GM12878 (cell line): ENCODE data around the gene PCDHA1. TPM values are rescaled to one million over a fixed set of nuclear protein-coding genes. Genes with fewer than 3 reads are reported as not detected.

Source experiments
- ATAC-seq: fragments of 200-7000 bp; cut with Tn5 transposase; 3 replicates; pipeline ENCODE4 v1.9.1; 2020; ENCODE audit warnings: mild to moderate bottlenecking, moderate library complexity
- BruUV-seq: library from RNA; stranded (reverse); fragments of 400-500 nt; replicated peaks from 2 replicates; lab custom pipeline; 2021; lab: Mats Ljungman, UMichigan
- CTCF ChIA-PET: fragments of 300-600 bp; sonication (Branson Sonifier 250); formaldehyde crosslinking; extraction: SDS; loops from one replicate; lab custom pipeline; 2021; ENCODE audit warnings: inconsistent platforms; lab: Yijun Ruan, JAX
- POLR2A ChIA-PET: fragments of 350-600 bp; formaldehyde crosslinking; extraction: SDS; loops from one replicate; lab custom pipeline; 2021; ENCODE audit warnings: inconsistent platforms; lab: Charles Lee
- RAD21 ChIA-PET: fragments of 300-600 bp; sonication (Branson Sonifier 250); formaldehyde crosslinking; loops from one replicate; lab custom pipeline; 2023; ENCODE audit warnings: antibody characterized with exemption; ENCODE audit not compliant: unreplicated experiment; lab: Charles Lee
- SMC1A ChIA-PET: fragments of 300-600 bp; sonication (Branson Sonifier 250); formaldehyde crosslinking; loops from one replicate; lab custom pipeline; 2023; ENCODE audit not compliant: unreplicated experiment, uncharacterized antibody; lab: Charles Lee
- DNase-seq: peaks from one replicate; pipeline ENCODE4 v3.0.0-alpha.2; 2011; ENCODE audit warnings: low read depth, low spot score
- FAIRE-seq: peaks from 3 replicates; lab custom pipeline; 2011; peaks lifted over from hg19 to GRCh38; lab: Jason Lieb, UNC
- H2AFZ ChIP-seq: 2 replicates; pipeline ENCODE4 v1.6.0; 2011; ENCODE audit warnings: low read depth, low read length, control low read depth; ENCODE audit not compliant: control insufficient read depth
- H3K27ac ChIP-seq: 2 replicates; pipeline ENCODE4 v1.5.1; 2011; ENCODE audit warnings: control low read depth; ENCODE audit not compliant: control insufficient read depth, insufficient read depth
- H3K27me3 ChIP-seq, 2 experiments: replicated peaks in 1 of 2; 2 replicates each; pipeline versions ENCODE4 v1.6.0 to v1.6.1; 2011; ENCODE audit warnings: low read length in 1 of 2; ENCODE audit not compliant: control insufficient read depth in 2 of 2, insufficient read depth in 2 of 2
- H3K36me3 ChIP-seq, 2 experiments: 2 replicates each; pipeline ENCODE4 v1.5.1; 2011; ENCODE audit warnings: low read length in 1 of 2; ENCODE audit not compliant: control insufficient read depth in 2 of 2, insufficient read depth in 2 of 2
- H3K4me1 ChIP-seq: 2 replicates; pipeline ENCODE4 v1.6.1; 2011; ENCODE audit warnings: mild to moderate bottlenecking, low read length, moderate library complexity, mixed read lengths; ENCODE audit not compliant: control insufficient read depth, insufficient read depth
- H3K4me2 ChIP-seq: 2 replicates; pipeline ENCODE4 v1.6.0; 2011; ENCODE audit warnings: control low read depth; ENCODE audit not compliant: control insufficient read depth, insufficient read depth
- H3K4me3 ChIP-seq: fragments of 200-600 bp; sonication (generic); 2 replicates; pipeline ENCODE4 v1.5.1; 2016
- H3K79me2 ChIP-seq: 2 replicates; pipeline ENCODE4 v1.6.0; 2011; ENCODE audit warnings: low read length; ENCODE audit not compliant: control insufficient read depth, insufficient read depth
- H3K9ac ChIP-seq: 2 replicates; pipeline ENCODE4 v1.8.0; 2011; ENCODE audit warnings: low read length, control low read depth, mixed read lengths; ENCODE audit not compliant: control insufficient read depth, insufficient read depth
- H3K9me3 ChIP-seq: replicated peaks from 3 replicates; pipeline ENCODE4 v1.5.1; 2011; ENCODE audit warnings: mild to moderate bottlenecking, low read length; ENCODE audit not compliant: control insufficient read depth, insufficient read depth
- H4K20me1 ChIP-seq: 2 replicates; pipeline ENCODE4 v1.6.0; 2011; ENCODE audit not compliant: control insufficient read depth, insufficient read depth
- CHD2 ChIP-seq: IDR thresholded peaks from 2 replicates; pipeline ENCODE4 v1.6.1; 2011; ENCODE audit warnings: low read depth, low read length, improper control_type of control experiment, borderline replicate concordance
- EP300 ChIP-seq, 2 experiments: fragments of 150-350 bp in 1 of 2; IDR thresholded peaks; 2 replicates each; pipeline ENCODE4 v1.6.1; 2011 to 2012; ENCODE audit warnings: low read depth in 2 of 2, low read length in 2 of 2, borderline replicate concordance in 1 of 2, improper control_type of control experiment in 1 of 2, inconsistent platforms in 1 of 2; ENCODE audit not compliant: control insufficient read depth in 1 of 2
- FOXK2 ChIP-seq: fragments of 450-650 bp; IDR thresholded peaks from 2 replicates; pipeline ENCODE4 v1.6.1; 2017; ENCODE audit warnings: mild to moderate bottlenecking, moderate library complexity
- MEF2B ChIP-seq: fragments of 450-650 bp; IDR thresholded peaks from 2 replicates; pipeline ENCODE4 v1.6.1; 2018; ENCODE audit warnings: mild to moderate bottlenecking, moderate library complexity; ENCODE audit not compliant: partially characterized antibody, poor library complexity, severe bottlenecking
- MTA2 ChIP-seq: fragments of 450-650 bp; IDR thresholded peaks from 2 replicates; pipeline ENCODE4 v1.6.1; 2016; ENCODE audit warnings: low read depth, mild to moderate bottlenecking, moderate library complexity
- SPI1 ChIP-seq: IDR thresholded peaks from 2 replicates; pipeline ENCODE4 v1.6.1; 2011; ENCODE audit warnings: low read depth, mild to moderate bottlenecking, low read length, moderate library complexity, borderline replicate concordance; ENCODE audit not compliant: insufficient read depth
- TCF7 ChIP-seq: IDR thresholded peaks from 2 replicates; pipeline ENCODE4 v1.6.1; 2014; ENCODE audit warnings: antibody characterized with exemption, borderline replicate concordance
- YY1 ChIP-seq: IDR thresholded peaks from 2 replicates; pipeline ENCODE4 v1.6.1; 2011; ENCODE audit warnings: low read depth, mild to moderate bottlenecking, low read length
- ZNF384 ChIP-seq: IDR thresholded peaks from 2 replicates; pipeline ENCODE4 v1.6.1; 2012; ENCODE audit warnings: low read depth, mild to moderate bottlenecking, low read length, improper control_type of control experiment, borderline replicate concordance
- WGBS: methylation state at CpG from one replicate; pipeline ENCODE4 v1.1.6; 2016; ENCODE audit warnings: low lambda C conversion rate; ENCODE audit not compliant: insufficient replicate concordance, insufficient coverage; ENCODE audit errors: missing lambda C conversion rate; 5-methylcytosine and 5-hydroxymethylcytosine counted together
- in situ Hi-C: fragments of 300-500 bp; cut with MboI; formaldehyde crosslinking; loops from 9 replicates; pipeline ENCODE4 v1.14.3; 2018; ENCODE audit warnings: mixed read lengths
- intact Hi-C: fragments of 100-400 bp; cut with micrococcal nuclease; formaldehyde crosslinking; loops from one replicate; pipeline ENCODE4 v1.14.2; 2022; ENCODE audit not compliant: unreplicated experiment
- polyA plus RNA-seq, 11 experiments: library from polyadenylated mRNA; depleted of rRNA in 4 of 11; unstranded in 6 of 11; stranded (reverse) in 5 of 11; fragments of >200 nt; fragmentation: Nextera tagmentation in 4 of 11; fragmentation: Illumina TruSeq in 1 of 11; extraction: Ambion mirVana in 4 of 11; extraction: Trizol in 1 of 11; gene quantifications; 1 replicate in 1 of 11; 2 replicates in 10 of 11; pipeline versions ENCODE4 v1.2.1 to v1.2.3, GENCODE V29; 2011 to 2016; ENCODE audit warnings: inconsistent platforms in 2 of 11, missing spikeins in 2 of 11, low read depth in 1 of 11
- total RNA-seq, 4 experiments: library from RNA; depleted of rRNA in 3 of 4; stranded (reverse); fragments of >200 nt in 3 of 4; fragmentation: Illumina TruSeq in 1 of 4; extraction: Trizol in 1 of 4; gene quantifications; 2 replicates each; pipeline versions ENCODE4 v1.2.1 to v1.2.3, GENCODE V29; 2013 to 2021
- TF ChIP-seq, protein P1 (sequence below): IDR thresholded peaks from 2 replicates; pipeline ENCODE4 v1.6.1; 2012; ENCODE audit warnings: improper control_type of control experiment, low read depth, low read length; ENCODE audit not compliant: insufficient replicate concordance

The PCDHA1 gene
- total and polyA plus RNA-seq, 10 of the 15 experiments (the other 5 are each of a cell fraction or from before 2014, with no cell fraction given) = 0.03 TPM; not detected in 9

DNA sequence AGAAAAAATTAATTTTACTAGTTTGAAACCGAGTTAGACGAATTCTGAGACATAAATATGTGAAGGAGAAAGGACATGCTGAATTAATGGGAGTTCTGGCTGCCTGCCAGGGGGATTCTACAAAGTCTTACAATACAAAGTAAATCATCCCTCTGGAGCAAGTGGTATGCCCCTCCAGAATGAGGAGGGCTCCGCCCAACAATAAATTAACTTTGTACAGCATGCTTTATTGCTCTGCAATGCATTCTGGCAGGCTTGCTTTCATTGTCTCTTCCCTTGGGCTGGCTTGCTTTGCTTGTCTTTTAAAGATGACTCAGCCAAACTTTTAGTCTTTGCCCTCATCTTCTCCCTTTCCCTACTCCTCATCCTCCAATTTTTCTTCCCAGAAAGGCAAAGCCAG lies 253.6 kb downstream of the PCDHA1 start:
- Histone ChIP-seq H3K9me3 (no peaks in the 10 kb centered on the region; the same call in 2 of the 3 replicates), H2AFZ (no peak overlapping the region), H3K79me2 (no peaks in the 10 kb centered on the region), H3K27me3 (no peaks in the 10 kb centered on the region), H3K9ac (no peak overlapping the region), H3K4me3 (no peak overlapping the region), H3K4me1 (no peaks in the 10 kb centered on the region), H4K20me1 (no peaks in the 10 kb centered on the region), H3K27ac (no peak overlapping the region), H3K4me2 (no peak overlapping the region), H3K36me3 (no peaks in the 10 kb centered on the region)
- BruUV-seq = no TSS peak
- CTCF ChIA-PET = no interaction called here
- DNase-seq (no peak), ATAC-seq (no peak), FAIRE-seq (no peak)
- intact Hi-C loops = no loop called here
- WGBS = 26% methylated on average over 3 of the region's 3 CpGs
- RAD21 ChIA-PET = no interaction called here
- POLR2A ChIA-PET = no interaction called here
- SMC1A ChIA-PET = no interaction called here
- in situ Hi-C loops = loop anchor here (25.0 kb wide), 1 partner anchor 802 kb away; no protein-coding TSS in a partner anchor
- no peak for TF ChIP-seq EP300 (IDR thresholded peaks at IDR 0.05; ENCODE audit: borderline replicate concordance in 1 of 2, control insufficient read depth in 1 of 2, low read depth in 2 of 2, low read length in 2 of 2)
- TF ChIP-seq, all 136 proteins: peak for 0

DNA sequence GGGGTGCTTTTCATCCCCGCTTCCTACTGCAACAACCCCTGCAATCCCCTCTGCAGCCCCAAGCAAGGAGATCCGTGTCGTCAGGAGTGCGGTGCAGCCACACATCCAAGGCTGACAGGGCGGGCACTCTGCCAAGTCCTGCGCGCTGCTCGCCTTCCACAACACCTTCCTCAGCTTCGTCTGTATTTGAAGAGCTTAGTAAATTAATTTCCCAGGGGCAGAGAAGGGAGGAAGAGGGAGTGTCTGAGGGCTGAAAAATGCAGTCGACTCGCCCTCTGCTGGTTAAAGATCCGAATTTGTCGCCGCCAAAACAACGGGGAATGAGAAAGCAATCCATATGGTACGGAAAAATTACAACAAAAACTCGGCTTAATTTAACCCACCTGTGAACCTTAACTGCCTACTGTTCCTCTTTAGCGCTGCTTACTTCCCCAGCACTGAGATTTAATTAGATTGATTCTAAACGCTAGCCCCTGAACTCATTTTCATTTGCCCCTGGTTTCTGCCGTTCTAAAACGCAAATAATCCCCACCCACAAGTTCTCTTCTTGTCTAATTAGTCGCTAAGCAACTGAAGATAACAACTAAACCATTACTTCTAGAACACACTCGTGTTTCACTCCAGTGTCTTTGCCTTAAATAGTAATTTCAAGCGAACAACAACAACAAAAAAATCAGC lies 254.3 kb downstream of the PCDHA1 start:
- ChIA-PET RAD21 (no interaction called here), SMC1A (no interaction called here), POLR2A (no interaction called here), CTCF (no interaction called here)
- FAIRE-seq (no peak), DNase-seq (no peak), ATAC-seq (no peak)
- Histone ChIP-seq H3K27me3 (no peaks in the 10 kb centered on the region), H3K4me2 (no peak overlapping the region), H3K36me3 (no peaks in the 10 kb centered on the region), H3K4me1 (no peaks in the 10 kb centered on the region), H3K9me3 (no peaks in the 10 kb centered on the region; the same call in 2 of the 3 replicates), H3K9ac (no peak overlapping the region), H3K27ac (no peak overlapping the region), H3K4me3 (no peak overlapping the region), H3K79me2 (no peaks in the 10 kb centered on the region), H2AFZ (no peak overlapping the region), H4K20me1 (no peaks in the 10 kb centered on the region)
- no TSS peak for BruUV-seq
- WGBS = 28% methylated on average over 24 of the region's 24 CpGs
- in situ Hi-C loops = loop anchor here (25.0 kb wide), 1 partner anchor 803 kb away; no protein-coding TSS in a partner anchor
- intact Hi-C loops = no loop called here
- TF ChIP-seq ZNF384 (no peak), MEF2B (no peak), YY1 (no peak), TCF7 (no peak), CHD2 (no peak), FOXK2 (no peak), MTA2 (no peak), SPI1 (no peak)
- TF ChIP-seq, protein P1, sequence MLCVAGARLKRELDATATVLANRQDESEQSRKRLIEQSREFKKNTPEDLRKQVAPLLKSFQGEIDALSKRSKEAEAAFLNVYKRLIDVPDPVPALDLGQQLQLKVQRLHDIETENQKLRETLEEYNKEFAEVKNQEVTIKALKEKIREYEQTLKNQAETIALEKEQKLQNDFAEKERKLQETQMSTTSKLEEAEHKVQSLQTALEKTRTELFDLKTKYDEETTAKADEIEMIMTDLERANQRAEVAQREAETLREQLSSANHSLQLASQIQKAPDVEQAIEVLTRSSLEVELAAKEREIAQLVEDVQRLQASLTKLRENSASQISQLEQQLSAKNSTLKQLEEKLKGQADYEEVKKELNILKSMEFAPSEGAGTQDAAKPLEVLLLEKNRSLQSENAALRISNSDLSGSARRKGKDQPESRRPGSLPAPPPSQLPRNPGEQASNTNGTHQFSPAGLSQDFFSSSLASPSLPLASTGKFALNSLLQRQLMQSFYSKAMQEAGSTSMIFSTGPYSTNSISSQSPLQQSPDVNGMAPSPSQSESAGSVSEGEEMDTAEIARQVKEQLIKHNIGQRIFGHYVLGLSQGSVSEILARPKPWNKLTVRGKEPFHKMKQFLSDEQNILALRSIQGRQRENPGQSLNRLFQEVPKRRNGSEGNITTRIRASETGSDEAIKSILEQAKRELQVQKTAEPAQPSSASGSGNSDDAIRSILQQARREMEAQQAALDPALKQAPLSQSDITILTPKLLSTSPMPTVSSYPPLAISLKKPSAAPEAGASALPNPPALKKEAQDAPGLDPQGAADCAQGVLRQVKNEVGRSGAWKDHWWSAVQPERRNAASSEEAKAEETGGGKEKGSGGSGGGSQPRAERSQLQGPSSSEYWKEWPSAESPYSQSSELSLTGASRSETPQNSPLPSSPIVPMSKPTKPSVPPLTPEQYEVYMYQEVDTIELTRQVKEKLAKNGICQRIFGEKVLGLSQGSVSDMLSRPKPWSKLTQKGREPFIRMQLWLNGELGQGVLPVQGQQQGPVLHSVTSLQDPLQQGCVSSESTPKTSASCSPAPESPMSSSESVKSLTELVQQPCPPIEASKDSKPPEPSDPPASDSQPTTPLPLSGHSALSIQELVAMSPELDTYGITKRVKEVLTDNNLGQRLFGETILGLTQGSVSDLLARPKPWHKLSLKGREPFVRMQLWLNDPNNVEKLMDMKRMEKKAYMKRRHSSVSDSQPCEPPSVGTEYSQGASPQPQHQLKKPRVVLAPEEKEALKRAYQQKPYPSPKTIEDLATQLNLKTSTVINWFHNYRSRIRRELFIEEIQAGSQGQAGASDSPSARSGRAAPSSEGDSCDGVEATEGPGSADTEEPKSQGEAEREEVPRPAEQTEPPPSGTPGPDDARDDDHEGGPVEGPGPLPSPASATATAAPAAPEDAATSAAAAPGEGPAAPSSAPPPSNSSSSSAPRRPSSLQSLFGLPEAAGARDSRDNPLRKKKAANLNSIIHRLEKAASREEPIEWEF = no peak
